ENCODE measurements around the gene CHCHD3.

Gene CHCHD3

GRCh38 chr7:132910657-132911056 is 171.2 kb downstream of the CHCHD3 start:
- ChIA-PET CTCF (interaction anchor here (0.6 kb wide), 1 partner anchor 16 kb away, joined by 3 read pairs; no protein-coding TSS in a partner anchor), POLR2A (no interaction called here)
- Histone ChIP-seq H3K4me1 (ENCODE audit: control insufficient read depth, insufficient read depth, low read length) (no peaks in the 10 kb centered on the region), H3K4me3 (ENCODE audit: low read depth, low read length) (no peak overlapping the region), H3K36me3 (ENCODE audit: control insufficient read depth in 2 of 2, insufficient read depth in 1 of 2, low read length in 2 of 2) (no peaks in the 10 kb centered on the region), H3K9me3 (ENCODE audit: control insufficient read depth, insufficient read depth, low read depth, low read length) (no peaks in the 10 kb centered on the region), H3K27ac (ENCODE audit: extremely low read depth, low read depth, low read length) (no peak overlapping the region)
- no peak for TF ChIP-seq ZNF610 (tag by site-specific recombination; IDR thresholded peaks at IDR 0.05; ENCODE audit: borderline replicate concordance)
- no peak for TF ChIP-seq ZNF404 (tag by site-specific recombination; IDR thresholded peaks at IDR 0.05)
- TF ChIP-seq ZNF341 (tag by site-specific recombination; IDR thresholded peaks at IDR 0.05; ENCODE audit: low read depth) = no peak
- no peak for TF ChIP-seq ZNF624 (tag by site-specific recombination; IDR thresholded peaks at IDR 0.05)
- TF ChIP-seq ZNF266 (tag by site-specific recombination; IDR thresholded peaks at IDR 0.05; ENCODE audit: low read depth) = no peak
- no peak for TF ChIP-seq ZFHX2 (tag by site-specific recombination; conservative IDR thresholded peaks at IDR 0.05)
- TF ChIP-seq ZNF585B (tag by site-specific recombination; IDR thresholded peaks at IDR 0.05) = no peak
- TF ChIP-seq ZNF292 (tag by site-specific recombination; IDR thresholded peaks at IDR 0.05; ENCODE audit: borderline replicate concordance, low read depth) = no peak
- TF ChIP-seq ZNF121 (tag by site-specific recombination; IDR thresholded peaks at IDR 0.05) = no peak
- no peak for TF ChIP-seq ZNF664 (tag by site-specific recombination; IDR thresholded peaks at IDR 0.05)
- TF ChIP-seq SP2 (tag by site-specific recombination; IDR thresholded peaks at IDR 0.05) = no peak
- TF ChIP-seq ZNF501 (tag by site-specific recombination; IDR thresholded peaks at IDR 0.05) = no peak

GRCh38 chr7:132907380-132907940 is 174.4 kb downstream of the CHCHD3 start:
- H3K9me3 ChIP-seq (ENCODE audit: control insufficient read depth, insufficient read depth, low read depth, low read length) = no peaks in the 10 kb centered on the region
- no peaks in the 10 kb centered on the region for H3K36me3 ChIP-seq (ENCODE audit: control insufficient read depth in 2 of 2, insufficient read depth in 1 of 2, low read length in 2 of 2)
- CTCF ChIA-PET = interaction anchor here (0.7 kb wide), 1 partner anchor 1108 kb away, joined by 3 read pairs; no protein-coding TSS in a partner anchor
- no peak overlapping the region for H3K27ac ChIP-seq (ENCODE audit: extremely low read depth, low read depth, low read length)
- no peak for TF ChIP-seq ZFP69B (tag by site-specific recombination; IDR thresholded peaks at IDR 0.05)
- TF ChIP-seq BCL11A (tag by site-specific recombination; IDR thresholded peaks at IDR 0.05; ENCODE audit: low read depth) = no peak
- TF ChIP-seq ZNF830 (tag by site-specific recombination; IDR thresholded peaks at IDR 0.05; ENCODE audit: low read depth) = no peak
- TF ChIP-seq, protein P1, sequence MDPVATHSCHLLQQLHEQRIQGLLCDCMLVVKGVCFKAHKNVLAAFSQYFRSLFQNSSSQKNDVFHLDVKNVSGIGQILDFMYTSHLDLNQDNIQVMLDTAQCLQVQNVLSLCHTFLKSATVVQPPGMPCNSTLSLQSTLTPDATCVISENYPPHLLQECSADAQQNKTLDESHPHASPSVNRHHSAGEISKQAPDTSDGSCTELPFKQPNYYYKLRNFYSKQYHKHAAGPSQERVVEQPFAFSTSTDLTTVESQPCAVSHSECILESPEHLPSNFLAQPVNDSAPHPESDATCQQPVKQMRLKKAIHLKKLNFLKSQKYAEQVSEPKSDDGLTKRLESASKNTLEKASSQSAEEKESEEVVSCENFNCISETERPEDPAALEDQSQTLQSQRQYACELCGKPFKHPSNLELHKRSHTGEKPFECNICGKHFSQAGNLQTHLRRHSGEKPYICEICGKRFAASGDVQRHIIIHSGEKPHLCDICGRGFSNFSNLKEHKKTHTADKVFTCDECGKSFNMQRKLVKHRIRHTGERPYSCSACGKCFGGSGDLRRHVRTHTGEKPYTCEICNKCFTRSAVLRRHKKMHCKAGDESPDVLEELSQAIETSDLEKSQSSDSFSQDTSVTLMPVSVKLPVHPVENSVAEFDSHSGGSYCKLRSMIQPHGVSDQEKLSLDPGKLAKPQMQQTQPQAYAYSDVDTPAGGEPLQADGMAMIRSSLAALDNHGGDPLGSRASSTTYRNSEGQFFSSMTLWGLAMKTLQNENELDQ (tag by site-specific recombination; IDR thresholded peaks at IDR 0.05; ENCODE audit: low read depth) = no peak
- no peak for TF ChIP-seq ZNF362 (tag by site-specific recombination; IDR thresholded peaks at IDR 0.05)
- H3K4me1 ChIP-seq (ENCODE audit: control insufficient read depth, insufficient read depth, low read length) = no peaks in the 10 kb centered on the region
- POLR2A ChIA-PET = no interaction called here
- H3K4me3 ChIP-seq (ENCODE audit: low read depth, low read length) = no peak overlapping the region

DNA sequence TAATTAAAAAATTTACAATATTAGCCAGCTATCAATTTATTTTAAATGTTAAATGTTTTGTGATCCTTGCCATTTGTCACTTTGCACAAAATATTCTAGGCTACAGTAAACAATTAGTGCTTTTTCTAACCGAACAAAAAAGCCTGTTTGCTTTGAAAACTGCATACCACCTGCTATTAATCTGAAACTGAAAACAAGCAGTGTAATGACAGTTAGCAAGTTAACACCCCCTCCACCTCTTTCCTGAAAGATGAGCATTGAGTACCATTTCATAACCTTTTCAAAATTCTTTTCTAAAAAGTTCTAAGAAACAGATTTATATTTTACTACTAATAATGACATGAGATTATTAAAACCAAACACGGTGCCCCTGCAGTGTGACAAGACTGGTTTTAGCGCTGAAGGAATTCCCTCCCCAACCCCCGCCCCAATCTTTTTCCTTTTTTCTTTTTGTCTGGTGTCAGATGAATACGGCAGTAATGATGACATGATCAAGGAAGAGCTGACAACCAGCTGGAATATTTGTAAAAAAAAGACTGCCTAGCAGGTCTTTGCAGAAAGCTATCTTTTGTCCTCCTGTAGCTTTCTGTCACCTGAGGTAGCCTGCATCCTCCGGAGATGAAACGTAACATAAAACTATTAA is 175.6 kb downstream of the CHCHD3 start:
- POLR2A ChIA-PET = no interaction called here
- CTCF ChIA-PET = no interaction called here
- Histone ChIP-seq H3K36me3 (ENCODE audit: control insufficient read depth in 2 of 2, insufficient read depth in 1 of 2, low read length in 2 of 2) (no peaks in the 10 kb centered on the region), H3K9me3 (ENCODE audit: control insufficient read depth, insufficient read depth, low read depth, low read length) (no peaks in the 10 kb centered on the region), H3K4me1 (ENCODE audit: control insufficient read depth, insufficient read depth, low read length) (no peaks in the 10 kb centered on the region), H3K27ac (ENCODE audit: extremely low read depth, low read depth, low read length) (no peak overlapping the region), H3K4me3 (ENCODE audit: low read depth, low read length) (no peak overlapping the region)
- TF ChIP-seq MZF1 (tag by site-specific recombination; IDR thresholded peaks at IDR 0.05; ENCODE audit: borderline replicate concordance) (no peak), ZNF16 (tag by site-specific recombination; IDR thresholded peaks at IDR 0.05; ENCODE audit: low read depth) (no peak), ZNF2 (tag by site-specific recombination; IDR thresholded peaks at IDR 0.05) (no peak), ZNF658 (tag by site-specific recombination; IDR thresholded peaks at IDR 0.05) (no peak), ZBTB20 (tag by site-specific recombination; IDR thresholded peaks at IDR 0.05) (no peak)
- TF ChIP-seq, protein P2, sequence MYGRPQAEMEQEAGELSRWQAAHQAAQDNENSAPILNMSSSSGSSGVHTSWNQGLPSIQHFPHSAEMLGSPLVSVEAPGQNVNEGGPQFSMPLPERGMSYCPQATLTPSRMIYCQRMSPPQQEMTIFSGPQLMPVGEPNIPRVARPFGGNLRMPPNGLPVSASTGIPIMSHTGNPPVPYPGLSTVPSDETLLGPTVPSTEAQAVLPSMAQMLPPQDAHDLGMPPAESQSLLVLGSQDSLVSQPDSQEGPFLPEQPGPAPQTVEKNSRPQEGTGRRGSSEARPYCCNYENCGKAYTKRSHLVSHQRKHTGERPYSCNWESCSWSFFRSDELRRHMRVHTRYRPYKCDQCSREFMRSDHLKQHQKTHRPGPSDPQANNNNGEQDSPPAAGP (tag by site-specific recombination; IDR thresholded peaks at IDR 0.05) = no peak
